ENCODE data around the gene SLC24A4.

Gene SLC24A4, protein sequence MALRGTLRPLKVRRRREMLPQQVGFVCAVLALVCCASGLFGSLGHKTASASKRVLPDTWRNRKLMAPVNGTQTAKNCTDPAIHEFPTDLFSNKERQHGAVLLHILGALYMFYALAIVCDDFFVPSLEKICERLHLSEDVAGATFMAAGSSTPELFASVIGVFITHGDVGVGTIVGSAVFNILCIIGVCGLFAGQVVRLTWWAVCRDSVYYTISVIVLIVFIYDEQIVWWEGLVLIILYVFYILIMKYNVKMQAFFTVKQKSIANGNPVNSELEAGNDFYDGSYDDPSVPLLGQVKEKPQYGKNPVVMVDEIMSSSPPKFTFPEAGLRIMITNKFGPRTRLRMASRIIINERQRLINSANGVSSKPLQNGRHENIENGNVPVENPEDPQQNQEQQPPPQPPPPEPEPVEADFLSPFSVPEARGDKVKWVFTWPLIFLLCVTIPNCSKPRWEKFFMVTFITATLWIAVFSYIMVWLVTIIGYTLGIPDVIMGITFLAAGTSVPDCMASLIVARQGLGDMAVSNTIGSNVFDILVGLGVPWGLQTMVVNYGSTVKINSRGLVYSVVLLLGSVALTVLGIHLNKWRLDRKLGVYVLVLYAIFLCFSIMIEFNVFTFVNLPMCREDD

GRCh38 chr14:92323011-92323915 is at the start of gene SLC24A4:
TSS of gene SLC24A4 (plus strand) at chr14:92323165. CDS start at chr14:92323831, 666 bp downstream.
- no peak for DNase-seq (ENCODE audit: low read depth)

DNA sequence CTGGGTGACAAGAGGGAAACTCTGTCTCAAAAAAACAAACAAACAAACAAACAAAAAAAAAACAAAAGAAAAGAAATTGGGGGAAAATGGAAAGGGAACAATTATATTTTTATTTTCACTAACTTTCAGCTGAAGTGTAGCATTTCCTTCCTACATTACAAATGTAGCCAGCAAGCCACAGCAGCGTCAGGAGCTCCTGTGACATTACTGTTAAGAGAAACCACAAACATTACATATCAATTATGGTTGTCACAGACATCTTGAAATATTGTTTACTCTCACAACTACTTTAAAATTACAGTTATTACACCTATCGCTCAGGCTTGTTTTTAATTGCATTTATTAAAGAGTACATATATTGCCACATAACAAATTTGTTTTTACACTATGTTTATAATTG is 49.8 kb upstream of the SLC24A4 start:
- DNase-seq (ENCODE audit: low read depth), result no peak

GRCh38 chr14:92274055-92274454 is 48.9 kb upstream of the SLC24A4 start:
- no peak for DNase-seq (ENCODE audit: low read depth)

DNA sequence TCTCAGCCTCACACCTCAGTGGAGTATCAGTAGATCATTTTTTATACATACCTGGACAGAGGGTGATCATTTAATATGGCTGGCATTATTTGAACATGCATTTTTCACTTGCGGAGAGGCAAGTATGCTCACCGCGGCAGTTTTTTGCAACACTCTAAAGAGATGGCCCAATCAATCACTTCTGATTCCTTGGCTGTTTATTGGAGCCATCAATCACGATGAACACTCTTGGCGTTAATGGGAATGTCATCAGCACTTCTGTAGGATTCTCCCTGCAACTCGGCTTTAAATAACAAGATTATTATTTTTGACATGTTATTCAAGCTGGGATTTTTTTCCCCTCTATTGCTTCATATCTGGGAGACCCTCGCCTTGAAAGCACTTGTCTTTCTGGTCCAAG is 46.9 kb upstream of the SLC24A4 start:
- no peak for DNase-seq (ENCODE audit: low read depth)

GRCh38 chr14:92277031-92277430 is 45.9 kb upstream of the SLC24A4 start:
- no peak for DNase-seq (ENCODE audit: low read depth)

DNA sequence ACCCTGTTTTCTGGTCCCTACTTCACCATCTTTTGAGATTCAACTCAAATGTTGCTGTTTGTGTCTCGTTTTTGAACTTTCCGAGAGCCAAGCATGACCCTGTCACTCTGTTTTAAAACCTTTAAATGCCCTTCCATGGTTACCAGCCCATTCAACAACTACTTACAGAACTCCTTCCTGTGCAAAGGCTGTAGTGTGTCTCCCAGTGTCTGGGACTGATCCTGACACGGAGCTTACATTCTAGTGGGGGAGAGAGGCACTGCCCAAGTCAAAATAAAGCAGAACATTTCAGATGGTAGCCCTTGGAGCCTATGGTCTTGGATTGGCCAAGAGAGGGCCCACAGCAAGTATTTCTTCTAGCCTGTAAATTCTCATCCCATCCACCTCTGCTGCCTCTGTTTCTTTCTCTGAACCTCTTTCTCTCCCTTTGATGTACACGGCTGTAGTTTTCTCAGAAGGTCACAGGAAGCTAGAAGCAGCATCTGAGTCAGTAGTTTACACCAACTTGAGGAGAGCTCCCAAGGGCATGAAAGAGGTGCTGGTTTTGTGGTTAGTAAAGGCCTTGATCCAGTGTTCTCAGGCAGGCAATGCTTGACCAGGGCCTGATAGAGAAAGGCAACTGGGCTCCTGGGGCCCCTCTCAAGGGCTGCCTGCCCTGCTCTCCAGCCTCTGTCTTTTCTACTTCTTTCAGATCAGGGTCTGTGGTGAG is 42.3 kb upstream of the SLC24A4 start:
- no peak for DNase-seq (ENCODE audit: low read depth)

- no peak for DNase-seq (ENCODE audit: low read depth)
Observed at GRCh38 chr14:92282669-92283068, 40.3 kb upstream of the SLC24A4 start.

DNA sequence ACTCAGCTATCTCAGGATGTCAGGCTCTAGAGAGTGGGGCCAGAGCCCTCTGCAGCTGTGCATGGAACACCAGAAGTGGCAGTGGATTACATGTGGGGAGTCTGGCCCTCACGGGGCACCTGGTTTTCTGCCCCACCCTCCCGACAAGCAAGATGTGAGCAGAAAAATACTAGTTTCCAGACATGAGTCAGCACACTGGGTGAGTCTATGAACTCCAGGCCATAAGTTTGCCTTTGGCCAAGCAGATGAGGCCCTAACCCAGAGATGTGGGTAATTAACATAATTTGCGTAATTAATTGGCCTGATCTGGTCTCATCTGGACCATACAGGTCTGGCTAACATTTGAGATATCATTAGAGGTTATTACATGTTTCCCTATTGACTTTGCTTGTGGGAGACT is 37.7 kb upstream of the SLC24A4 start:
- DNase-seq (ENCODE audit: low read depth), result no peak

DNA sequence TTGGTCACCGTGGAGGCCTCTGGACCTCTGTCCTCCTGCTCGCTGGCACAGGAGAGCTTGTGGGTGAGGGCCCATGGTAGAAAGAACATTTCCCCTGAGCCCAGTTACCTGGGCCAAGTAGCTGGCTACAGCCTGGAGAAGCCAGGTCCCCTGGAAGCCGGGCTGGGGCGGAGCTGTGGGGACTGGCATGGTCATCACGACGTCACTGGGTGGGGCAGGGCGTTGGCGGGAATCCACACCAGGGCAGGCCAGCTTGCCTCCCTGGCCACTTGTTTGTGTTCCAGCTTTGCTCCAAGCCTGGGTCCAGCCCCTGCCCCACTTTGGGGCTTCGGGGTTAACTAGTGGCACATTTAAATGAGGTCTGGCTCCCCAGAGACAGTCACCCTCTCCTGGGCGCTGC is 35.0 kb upstream of the SLC24A4 start:
- no peak for DNase-seq (ENCODE audit: low read depth)

- DNase-seq (ENCODE audit: low read depth), result no peak
Observed at GRCh38 chr14:92288994-92289660, 33.8 kb upstream of the SLC24A4 start.

GRCh38 chr14:92292673-92293072 is 30.3 kb upstream of the SLC24A4 start:
- no peak for DNase-seq (ENCODE audit: low read depth)

DNA sequence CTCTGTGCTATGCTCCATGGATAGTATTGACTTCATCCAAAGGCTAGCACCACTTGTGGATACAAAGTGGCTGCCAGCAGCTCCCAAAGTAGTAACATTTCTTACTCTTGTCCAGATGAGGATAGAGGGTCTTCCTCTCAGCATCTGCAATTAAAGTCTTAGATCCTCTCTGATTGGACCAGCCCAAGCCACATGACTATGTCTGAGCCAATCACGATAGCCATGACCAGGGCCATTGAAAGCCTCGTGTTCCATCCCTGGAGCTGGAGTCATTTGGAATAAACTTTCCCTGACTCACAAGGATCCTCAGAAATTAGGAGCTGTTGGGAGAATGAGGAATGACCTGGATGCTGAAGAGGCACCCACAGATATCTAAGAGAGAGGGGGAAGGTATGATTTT is 28.5 kb upstream of the SLC24A4 start:
- DNase-seq (ENCODE audit: low read depth), result no peak

GRCh38 chr14:92297818-92298595 is 25.0 kb upstream of the SLC24A4 start:
- no peak for DNase-seq (ENCODE audit: low read depth)

DNA sequence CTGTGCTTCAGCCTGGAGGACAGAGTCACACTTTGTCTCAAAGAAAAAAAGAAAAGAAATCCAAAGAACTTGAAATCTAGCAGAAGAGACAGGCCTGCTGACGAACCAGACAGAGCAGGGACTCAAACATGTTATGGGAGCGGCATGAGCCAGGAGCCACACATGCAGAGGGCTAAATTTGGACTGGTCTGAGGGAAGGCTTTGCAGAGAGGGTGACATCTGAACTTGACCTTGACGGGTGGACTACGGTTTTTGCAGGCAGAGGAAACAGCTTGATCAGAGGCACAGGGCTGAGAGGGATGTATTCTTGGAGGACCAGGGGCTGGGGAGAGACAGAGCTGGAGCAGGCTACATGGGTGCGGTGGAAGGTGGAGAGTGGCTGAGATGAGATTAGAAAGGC is 20.5 kb upstream of the SLC24A4 start:
- DNase-seq (ENCODE audit: low read depth), result no peak

DNA sequence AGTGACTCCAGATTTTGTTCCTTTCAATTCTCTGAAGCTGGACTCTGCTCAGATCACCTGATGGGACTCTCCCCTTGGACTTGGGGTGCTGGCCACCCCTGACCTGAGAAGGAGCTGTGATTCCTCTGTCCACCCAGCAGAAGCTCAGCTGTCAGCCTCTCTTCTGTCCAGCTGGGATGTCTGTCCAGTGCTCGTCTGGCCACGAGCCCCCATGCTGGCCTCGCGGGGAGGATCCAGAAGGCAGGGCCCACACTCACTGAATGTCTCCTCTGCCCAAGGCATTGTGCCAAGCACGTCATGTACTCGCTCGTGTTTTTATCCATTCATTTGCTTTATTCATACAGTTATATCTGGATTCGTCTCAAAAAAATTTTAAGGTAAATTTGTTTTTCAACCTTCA is 14.2 kb upstream of the SLC24A4 start:
- DNase-seq (ENCODE audit: low read depth), result no peak

DNA sequence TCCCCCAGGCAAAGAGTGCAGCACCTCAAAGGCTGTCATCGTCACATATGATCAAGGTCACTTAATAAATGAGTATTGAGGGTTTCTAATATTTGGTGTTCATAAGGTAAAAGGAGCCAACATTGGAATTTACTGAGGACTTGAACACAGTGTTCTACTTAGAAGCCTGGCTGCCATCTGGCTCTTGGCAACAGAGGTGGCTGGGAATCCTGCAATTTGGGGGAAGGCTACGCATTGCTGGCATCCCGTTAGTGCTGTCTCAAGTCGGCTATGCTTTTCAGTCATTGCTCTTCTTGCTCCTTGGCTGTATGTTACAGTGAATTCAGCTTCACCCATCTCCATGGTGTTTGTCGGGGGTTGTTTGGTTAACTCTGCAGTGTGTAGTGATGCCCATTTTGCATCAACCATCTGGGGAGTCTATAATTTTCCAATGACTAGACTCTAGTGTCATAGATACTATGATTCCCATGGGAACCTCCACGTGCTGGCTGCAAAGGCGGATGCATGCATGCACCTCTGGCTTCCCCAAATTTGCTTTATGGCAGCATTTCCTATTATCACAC is 12.9 kb upstream of the SLC24A4 start:
- no peak for DNase-seq (ENCODE audit: low read depth)

GRCh38 chr14:92310776-92311375 is 12.1 kb upstream of the SLC24A4 start:
- no peak for DNase-seq (ENCODE audit: low read depth)

DNA sequence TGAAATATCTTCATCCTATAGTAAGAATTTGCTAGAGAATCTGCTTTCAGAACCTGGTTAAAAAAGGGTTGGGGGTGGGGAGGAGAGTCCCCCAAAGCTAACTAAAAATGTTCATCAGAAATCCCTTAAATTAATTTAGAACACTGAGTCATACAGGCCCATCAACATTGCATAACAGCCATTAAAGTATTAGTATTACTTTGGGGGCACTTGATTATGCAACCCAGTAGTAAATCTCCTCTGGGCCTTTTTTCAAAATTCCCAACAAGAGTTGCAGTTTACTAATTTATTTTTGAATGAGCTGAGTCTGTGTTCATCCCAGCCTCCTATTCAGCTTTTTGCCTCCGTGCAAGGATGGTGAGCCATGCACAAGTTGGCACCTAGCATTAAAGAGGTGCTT is 8.8 kb upstream of the SLC24A4 start:
- no peak for DNase-seq (ENCODE audit: low read depth)

- no peak for DNase-seq (ENCODE audit: low read depth)
Observed at GRCh38 chr14:92315050-92315805, 7.7 kb upstream of the SLC24A4 start.
